ENCODE measurements around the gene SNX25. TPM values are rescaled to one million over a fixed set of nuclear protein-coding genes. Genes with fewer than 3 reads are reported as not detected.
"Not testable (repeated sequence)": the region's sequence is repeated elsewhere in the genome, so short reads cannot be mapped to it uniquely, and the experiment has no call there.

Gene SNX25
- total and polyA plus RNA-seq, 7 donors = 5.3 to 13.0 (median 9.8) TPM

DNA sequence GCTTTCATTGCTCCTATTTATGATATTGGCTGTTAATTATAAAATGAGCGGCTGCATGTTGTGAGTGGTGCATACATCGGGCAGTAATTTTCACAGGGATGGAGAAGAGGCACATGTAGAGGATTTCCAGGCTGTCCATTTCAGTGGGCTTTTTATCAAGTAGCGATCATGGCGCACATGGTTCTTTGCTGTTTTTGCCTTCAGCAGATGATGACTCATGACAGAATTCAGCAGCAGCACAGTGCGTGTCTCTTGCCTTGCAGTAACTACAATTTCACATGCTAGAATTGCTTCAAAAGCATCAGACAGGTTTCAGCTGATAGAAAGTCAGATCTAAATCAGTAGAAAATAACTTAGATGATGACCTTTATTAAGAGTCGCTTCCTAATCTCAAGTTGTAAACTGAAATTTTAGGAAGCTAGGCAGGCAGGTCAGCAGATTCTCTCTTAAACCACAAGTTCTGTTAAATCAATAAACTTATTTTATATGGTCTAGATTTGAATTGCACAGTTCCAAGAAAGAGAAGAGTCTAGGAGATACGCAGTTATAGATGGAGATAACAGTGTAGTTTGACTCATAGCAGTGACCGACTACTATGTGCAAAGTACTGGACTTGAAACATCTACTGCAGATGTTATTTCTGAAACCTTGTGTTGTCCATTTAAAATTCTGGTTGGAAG, 150.5 kb downstream of the SNX25 start:
- WGBS, 3 donors = 97 to 99% (median 98%) methylated on average over 8 of the region's 8 CpGs
- intact Hi-C loops (cut with DNase I) = no loop called here

DNA sequence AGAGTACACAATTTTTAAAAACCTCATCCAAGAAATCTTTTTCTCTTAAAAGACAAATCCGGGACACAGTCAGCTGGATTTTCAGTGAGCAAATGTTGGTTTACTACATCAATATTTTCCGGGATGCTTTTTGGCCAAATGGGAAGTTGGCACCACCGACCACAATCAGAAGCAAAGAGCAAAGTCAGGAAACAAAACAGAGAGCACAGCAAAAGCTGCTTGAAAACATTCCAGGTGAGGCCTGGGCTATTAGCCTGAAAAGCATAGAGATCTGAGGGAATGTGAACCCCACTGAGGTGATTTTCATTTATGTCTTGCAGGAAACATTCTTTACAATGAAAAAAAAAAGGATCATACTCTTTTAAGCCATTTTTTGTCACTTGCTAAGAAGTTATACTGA, 152.5 kb downstream of the SNX25 start:
- no peaks in the 10 kb centered on the region for H3K4me1 ChIP-seq

More for the DNA sequence above, 150.5 kb downstream of the SNX25 start:
- TF ChIP-seq, protein P1, sequence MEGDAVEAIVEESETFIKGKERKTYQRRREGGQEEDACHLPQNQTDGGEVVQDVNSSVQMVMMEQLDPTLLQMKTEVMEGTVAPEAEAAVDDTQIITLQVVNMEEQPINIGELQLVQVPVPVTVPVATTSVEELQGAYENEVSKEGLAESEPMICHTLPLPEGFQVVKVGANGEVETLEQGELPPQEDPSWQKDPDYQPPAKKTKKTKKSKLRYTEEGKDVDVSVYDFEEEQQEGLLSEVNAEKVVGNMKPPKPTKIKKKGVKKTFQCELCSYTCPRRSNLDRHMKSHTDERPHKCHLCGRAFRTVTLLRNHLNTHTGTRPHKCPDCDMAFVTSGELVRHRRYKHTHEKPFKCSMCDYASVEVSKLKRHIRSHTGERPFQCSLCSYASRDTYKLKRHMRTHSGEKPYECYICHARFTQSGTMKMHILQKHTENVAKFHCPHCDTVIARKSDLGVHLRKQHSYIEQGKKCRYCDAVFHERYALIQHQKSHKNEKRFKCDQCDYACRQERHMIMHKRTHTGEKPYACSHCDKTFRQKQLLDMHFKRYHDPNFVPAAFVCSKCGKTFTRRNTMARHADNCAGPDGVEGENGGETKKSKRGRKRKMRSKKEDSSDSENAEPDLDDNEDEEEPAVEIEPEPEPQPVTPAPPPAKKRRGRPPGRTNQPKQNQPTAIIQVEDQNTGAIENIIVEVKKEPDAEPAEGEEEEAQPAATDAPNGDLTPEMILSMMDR (IDR thresholded peaks at IDR 0.05) = no peak
- H3K36me3 ChIP-seq (ENCODE audit: insufficient read depth in 1 of 2, low read depth in 1 of 2) = peaks cover 6 to 51% of the 10 kb centered on the region in 2 donors
- ATAC-seq (no peak), DNase-seq (no peak)
- H3K4me1 ChIP-seq = no peaks in the 10 kb centered on the region
- no peak overlapping the region for H3K4me3 ChIP-seq
- no peaks in the 10 kb centered on the region for H3K27me3 ChIP-seq (ENCODE audit: insufficient read depth in 3 of 3, low read length in 2 of 3)
- no peak overlapping the region for H3K27ac ChIP-seq
- H3K9me3 ChIP-seq = no peaks in the 10 kb centered on the region

DNA sequence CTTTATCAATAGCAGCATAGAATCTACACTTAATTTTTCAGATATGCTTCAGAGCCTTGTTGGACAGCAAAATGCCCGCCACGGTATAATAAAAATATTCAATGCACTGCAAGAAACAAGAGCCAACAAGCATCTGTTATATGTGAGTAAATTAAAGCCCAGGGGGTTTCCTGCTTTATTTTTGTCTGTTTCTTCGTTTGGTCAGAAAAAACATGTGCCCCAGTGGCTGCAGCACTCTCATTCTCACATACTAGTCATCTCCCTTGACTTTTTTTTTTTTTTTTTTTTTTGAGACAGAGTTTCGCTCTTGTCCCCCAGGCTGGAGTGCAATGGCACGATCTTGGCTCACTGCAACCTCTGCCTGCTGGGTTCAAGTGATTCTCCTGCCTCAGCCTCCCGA, 153.2 kb downstream of the SNX25 start:
- H3K9me3 ChIP-seq; H3K27me3 ChIP-seq (ENCODE audit: insufficient read depth in 3 of 3, low read length in 2 of 3); DNase-seq; H3K27ac ChIP-seq; H3K4me1 ChIP-seq; intact Hi-C loops (cut with DNase I); H3K4me3 ChIP-seq; ATAC-seq: not testable (repeated sequence)
- peaks cover 6 to 46% of the 10 kb centered on the region in 2 donors for H3K36me3 ChIP-seq (ENCODE audit: insufficient read depth in 1 of 2, low read depth in 1 of 2)
- 68 to 70% (median 69%) methylated on average over 6 of the region's 6 CpGs for WGBS, 3 donors

More for the DNA sequence above, 152.5 kb downstream of the SNX25 start:
- ATAC-seq = no peak
- WGBS, 3 donors = 57 to 78% (median 58%) methylated on average over 3 of the region's 3 CpGs
- Histone ChIP-seq H3K4me3 (no peak overlapping the region), H3K27me3 (ENCODE audit: insufficient read depth in 3 of 3, low read length in 2 of 3) (no peaks in the 10 kb centered on the region), H3K36me3 (ENCODE audit: insufficient read depth in 1 of 2, low read depth in 1 of 2) (peaks cover 6 to 49% of the 10 kb centered on the region in 2 donors), H3K9me3 (no peaks in the 10 kb centered on the region), H3K27ac (no peak overlapping the region)
- intact Hi-C loops (cut with DNase I) = no loop called here
- TF ChIP-seq, protein P1 (IDR thresholded peaks at IDR 0.05) = no peak
- DNase-seq = no peak

DNA sequence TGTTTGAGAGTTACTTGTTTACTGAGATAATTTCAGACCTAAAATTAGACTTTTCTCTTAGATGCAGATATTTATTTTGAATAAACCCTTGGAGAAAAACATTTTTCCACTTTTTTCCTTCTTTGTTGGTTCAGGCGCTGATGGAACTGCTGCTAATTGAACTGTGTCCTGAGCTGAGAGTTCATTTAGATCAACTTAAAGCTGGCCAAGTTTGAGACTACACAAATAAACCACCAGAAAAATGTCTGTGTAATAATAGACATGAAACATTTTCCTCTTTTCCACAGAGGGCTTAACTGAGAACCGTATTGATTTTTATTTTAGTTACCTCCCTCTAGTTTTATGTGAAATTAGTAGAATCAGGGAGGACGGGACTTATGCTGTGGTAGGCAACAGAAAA, 153.9 kb downstream of the SNX25 start:
- Histone ChIP-seq H3K27me3 (ENCODE audit: insufficient read depth in 3 of 3, low read length in 2 of 3) (no peaks in the 10 kb centered on the region), H3K9me3 (no peaks in the 10 kb centered on the region), H3K4me1 (no peaks in the 10 kb centered on the region), H3K27ac (no peak overlapping the region), H3K36me3 (ENCODE audit: insufficient read depth in 1 of 2, low read depth in 1 of 2) (peaks cover 3 to 42% of the 10 kb centered on the region in 2 donors), H3K4me3 (no peak overlapping the region)
- DNase-seq (no peak), ATAC-seq (no peak)
- WGBS, 3 donors = 74 to 81% (median 75%) methylated on average over 3 of the region's 3 CpGs
- TF ChIP-seq, protein P1 (IDR thresholded peaks at IDR 0.05) = no peak
- intact Hi-C loops (cut with DNase I) = no loop called here

DNA sequence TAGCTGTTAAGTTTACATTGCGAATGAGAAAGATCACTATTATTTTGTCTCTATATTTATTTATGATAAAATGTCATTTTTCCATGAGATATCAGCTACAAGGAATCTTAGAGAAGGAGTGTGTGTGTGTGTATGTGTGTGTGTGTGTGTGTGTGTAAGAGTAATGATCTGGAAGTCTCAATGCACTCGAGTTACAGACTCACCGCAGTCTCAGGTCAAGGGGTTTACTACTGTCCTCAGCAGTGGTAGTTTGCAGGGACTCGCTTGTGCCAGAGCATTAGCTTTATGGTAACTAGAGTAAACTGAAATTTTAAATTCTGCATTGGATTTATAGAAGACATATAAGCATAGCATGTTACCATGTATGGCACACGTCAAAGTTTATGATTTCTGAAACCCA, 155.5 kb downstream of the SNX25 start:
- ATAC-seq (no peak), DNase-seq (no peak)
- Histone ChIP-seq H3K4me3 (no peak overlapping the region), H3K4me1 (no peaks in the 10 kb centered on the region), H3K27me3 (ENCODE audit: insufficient read depth in 3 of 3, low read length in 2 of 3) (no peaks in the 10 kb centered on the region), H3K36me3 (ENCODE audit: insufficient read depth in 1 of 2, low read depth in 1 of 2) (peaks cover 0 to 34% of the 10 kb centered on the region in 2 donors), H3K9me3 (no peaks in the 10 kb centered on the region), H3K27ac (no peak overlapping the region)
- TF ChIP-seq, protein P1 (IDR thresholded peaks at IDR 0.05) = no peak
- WGBS, 3 donors = 87 to 89% (median 88%) methylated on average over 5 of the region's 5 CpGs
- intact Hi-C loops (cut with DNase I) = no loop called here

Data from psoas muscle (tissue), 8 donors.